ENCODE data around the gene PCAT7.

DNA sequence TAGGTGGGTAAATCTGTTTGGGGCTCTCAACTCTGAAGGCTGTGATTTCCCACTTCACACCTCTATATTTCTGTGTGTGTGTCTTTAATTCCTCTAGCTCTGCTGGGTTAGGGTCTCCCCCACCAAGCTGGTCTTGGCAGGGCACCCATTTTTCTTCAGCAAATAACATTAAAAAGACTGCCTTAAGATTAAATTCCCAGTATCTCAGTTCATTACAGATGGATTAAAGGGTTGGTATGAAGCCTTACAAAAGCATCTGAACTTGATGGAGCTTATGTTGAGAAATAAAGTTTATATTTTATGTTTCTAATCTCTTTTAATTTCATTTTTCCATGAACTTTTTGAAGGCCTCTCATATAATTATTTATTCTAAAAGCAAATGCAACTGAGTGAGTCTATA, 11.7 kb downstream of the PCAT7 start:
- TF ChIP-seq EZH2 (IDR thresholded peaks at IDR 0.05) (no peak), POLR2AphosphoS5 (IDR thresholded peaks at IDR 0.05; ENCODE audit: borderline replicate concordance, low read depth, low read length) (no peak)

Measured in SK-N-MC (cell line).